H1 (cell line): ENCODE data around the gene WDFY3. TPM values are rescaled to one million over a fixed set of nuclear protein-coding genes. Genes with fewer than 3 reads are reported as not detected.

Experiments used
- CTCF ChIA-PET: fragments of 300-600 bp; sonication (Branson Sonifier 250); formaldehyde crosslinking; loops from one replicate; lab custom pipeline; 2021; ENCODE audit not compliant: partially characterized antibody; lab: Charles Lee
- POLR2A ChIA-PET: fragments of 300-600 bp; sonication (Branson Sonifier 250); formaldehyde crosslinking; loops from one replicate; lab custom pipeline; 2021; ENCODE audit warnings: inconsistent platforms; ENCODE audit not compliant: partially characterized antibody; lab: Charles Lee
- DNase-seq, 2 experiments: peaks; one replicate each; pipeline versions ENCODE4 v3.0.0 to v3.0.0-alpha.2; 2010 to 2022; ENCODE audit warnings: low spot score in 2 of 2, low read depth in 1 of 2, mixed read lengths in 1 of 2
- FAIRE-seq: peaks from 2 replicates; lab custom pipeline; 2011; peaks lifted over from hg19 to GRCh38; lab: Jason Lieb, UNC
- H2AFZ ChIP-seq: 2 replicates; pipeline ENCODE4 v1.8.1; 2012; ENCODE audit warnings: low read length, inconsistent platforms
- H2AK5ac ChIP-seq: 2 replicates; pipeline ENCODE4 v1.6.1; 2013; ENCODE audit warnings: low read depth, low read length
- H2BK120ac ChIP-seq: replicated peaks from 2 replicates; pipeline ENCODE3; 2013; ENCODE audit warnings: low read depth, low read length, inconsistent platforms
- H2BK12ac ChIP-seq: 2 replicates; pipeline ENCODE4 v1.6.1; 2013; ENCODE audit warnings: low read depth, low read length
- H2BK15ac ChIP-seq: 2 replicates; pipeline ENCODE4 v1.6.1; 2013; ENCODE audit warnings: low read length
- H2BK20ac ChIP-seq: 2 replicates; pipeline ENCODE4 v1.6.1; 2013; ENCODE audit warnings: low read length
- H2BK5ac ChIP-seq: 2 replicates; pipeline ENCODE4 v1.6.1; 2013; ENCODE audit warnings: low read depth, low read length
- H3K14ac ChIP-seq: 2 replicates; pipeline ENCODE4 v1.6.1; 2013; ENCODE audit warnings: inconsistent platforms; ENCODE audit not compliant: insufficient read length
- H3K18ac ChIP-seq: 2 replicates; pipeline ENCODE4 v1.6.1; 2013; ENCODE audit warnings: low read length; ENCODE audit errors: extremely low read depth
- H3K23ac ChIP-seq: 2 replicates; pipeline ENCODE4 v1.6.1; 2013; ENCODE audit warnings: inconsistent platforms; ENCODE audit not compliant: insufficient read length
- H3K23me2 ChIP-seq: 2 replicates; pipeline ENCODE4 v1.6.1; 2013; ENCODE audit warnings: low read depth, low read length
- H3K27ac ChIP-seq: 2 replicates; pipeline ENCODE4 v1.6.1; 2011; ENCODE audit warnings: low read depth, low read length, inconsistent platforms
- H3K27me3 ChIP-seq, 4 experiments: replicated peaks in 1 of 4; 1 replicate in 1 of 4; 2 replicates in 3 of 4; pipeline versions ENCODE4 v1.6.1 to v1.8.1; 2011 to 2013; ENCODE audit warnings: low read length in 3 of 4, mild to moderate bottlenecking in 3 of 4, inconsistent platforms in 2 of 4, mixed read lengths in 2 of 4, moderate library complexity in 1 of 4; ENCODE audit not compliant: control insufficient read depth in 3 of 4, insufficient read depth in 3 of 4; ENCODE audit errors: extremely low read depth in 1 of 4
- H3K36me3 ChIP-seq, 4 experiments: 2 replicates each; pipeline versions ENCODE4 v1.6.1 to v1.8.1; 2011 to 2013; ENCODE audit warnings: mild to moderate bottlenecking in 4 of 4, low read length in 3 of 4, moderate library complexity in 2 of 4, control low read depth in 1 of 4, inconsistent platforms in 1 of 4; ENCODE audit not compliant: insufficient read depth in 4 of 4, control insufficient read depth in 2 of 4
- H3K4ac ChIP-seq: replicated peaks from 2 replicates; pipeline ENCODE3; 2013; ENCODE audit warnings: low read length, low read depth, mixed read lengths, inconsistent platforms; ENCODE audit not compliant: insufficient read length
- H3K4me1 ChIP-seq, 4 experiments: replicated peaks in 1 of 4; 1 replicate in 1 of 4; 2 replicates in 3 of 4; pipeline versions ENCODE4 v1.6.1 to v1.8.1; 2011 to 2013; ENCODE audit warnings: low read length in 3 of 4, inconsistent platforms in 2 of 4, mixed read lengths in 1 of 4; ENCODE audit not compliant: insufficient read depth in 4 of 4, control insufficient read depth in 3 of 4
- H3K4me2 ChIP-seq, 2 experiments: 2 replicates each; pipeline versions ENCODE4 v1.6.1 to v1.8.1; 2011 to 2013; ENCODE audit warnings: low read depth in 2 of 2, low read length in 2 of 2, control low read depth in 1 of 2, inconsistent platforms in 1 of 2, mild to moderate bottlenecking in 1 of 2; ENCODE audit not compliant: insufficient read depth in 1 of 2
- H3K4me3 ChIP-seq, 4 experiments: fragments of 200-600, 300-600 bp in 1 of 4; sonication (generic), shearing (Covaris generic), sonication (Bioruptor Twin) in 1 of 4; 2 replicates each; pipeline versions ENCODE4 v1.5.1 to v1.8.1; 2011 to 2016; ENCODE audit warnings: low read length in 4 of 4, low read depth in 3 of 4, control low read depth in 2 of 4, inconsistent platforms in 2 of 4, mild to moderate bottlenecking in 2 of 4, mixed read lengths in 1 of 4, moderate library complexity in 1 of 4; ENCODE audit not compliant: insufficient read depth in 2 of 4; ENCODE audit errors: extremely low read depth in 1 of 4
- H3K56ac ChIP-seq: replicated peaks from 2 replicates; pipeline ENCODE3; 2013; ENCODE audit warnings: low read depth, mild to moderate bottlenecking, mixed read lengths, low read length, inconsistent platforms; ENCODE audit not compliant: insufficient read length
- H3K79me1 ChIP-seq: 2 replicates; pipeline ENCODE4 v1.6.1; 2013; ENCODE audit warnings: low read depth, low read length, control low read depth
- H3K79me2 ChIP-seq, 2 experiments: 2 replicates each; pipeline versions ENCODE4 v1.6.1 to v1.8.1; 2012 to 2013; ENCODE audit warnings: low read length in 2 of 2, mild to moderate bottlenecking in 2 of 2, inconsistent platforms in 1 of 2; ENCODE audit not compliant: insufficient read depth in 2 of 2, control insufficient read depth in 1 of 2
- H3K9ac ChIP-seq, 4 experiments: replicated peaks in 1 of 4; 1 replicate in 1 of 4; 2 replicates in 3 of 4; pipeline versions ENCODE4 v1.6.1 to v1.8.1; 2011 to 2013; ENCODE audit warnings: low read depth in 3 of 4, low read length in 3 of 4, control low read depth in 2 of 4, mild to moderate bottlenecking in 2 of 4, moderate library complexity in 2 of 4, inconsistent platforms in 1 of 4; ENCODE audit errors: extremely low read depth in 1 of 4
- H3K9me3 ChIP-seq, 2 experiments: 2 replicates each; pipeline versions ENCODE4 v1.6.1 to v1.8.1; 2012 to 2013; ENCODE audit warnings: mild to moderate bottlenecking in 2 of 2, moderate library complexity in 2 of 2, control low read depth in 1 of 2, inconsistent platforms in 1 of 2, low read depth in 1 of 2, low read length in 1 of 2, mixed read lengths in 1 of 2; ENCODE audit not compliant: insufficient read depth in 2 of 2
- H4K20me1 ChIP-seq, 2 experiments: replicated peaks in 1 of 2; 2 replicates each; pipeline versions ENCODE3 to v1.8.1; 2011 to 2013; ENCODE audit warnings: inconsistent platforms in 2 of 2, low read length in 2 of 2, mild to moderate bottlenecking in 1 of 2; ENCODE audit not compliant: insufficient read depth in 2 of 2, control insufficient read depth in 1 of 2
- H4K5ac ChIP-seq: 2 replicates; pipeline ENCODE4 v1.6.1; 2013; ENCODE audit warnings: low read length, low read depth, mixed read lengths, inconsistent platforms; ENCODE audit not compliant: insufficient read length
- H4K8ac ChIP-seq: 2 replicates; pipeline ENCODE4 v1.8.0; 2013; ENCODE audit warnings: mild to moderate bottlenecking, moderate library complexity, low read length, inconsistent platforms; ENCODE audit not compliant: insufficient read depth; ENCODE audit errors: extremely low read depth
- H4K91ac ChIP-seq: replicated peaks from 2 replicates; pipeline ENCODE3; 2013; ENCODE audit warnings: low read length, mixed read lengths, inconsistent platforms; ENCODE audit not compliant: insufficient read length
- EGR1 ChIP-seq: IDR thresholded peaks from 2 replicates; pipeline ENCODE4 v1.6.1; 2011; ENCODE audit warnings: low read depth, low read length, borderline replicate concordance
- POLR2A ChIP-seq, 2 experiments: IDR thresholded peaks; 1 replicate in 1 of 2; 2 replicates in 1 of 2; pipeline ENCODE4 v1.6.1; 2011; ENCODE audit warnings: low read depth in 2 of 2, low read length in 2 of 2, mild to moderate bottlenecking in 2 of 2; ENCODE audit errors: control extremely low read depth in 1 of 2
- WGBS, 2 experiments: shearing (Covaris generic) in 1 of 2; methylation state at CpG; one replicate each; pipeline versions ENCODE4 v1.1.6 to v1.1.7; 2013 to 2015; ENCODE audit warnings: low lambda C conversion rate in 2 of 2, mixed read lengths in 2 of 2, inconsistent platforms in 1 of 2, low coverage in 1 of 2, missing lambda C conversion rate in 1 of 2; ENCODE audit not compliant: insufficient replicate concordance in 2 of 2, insufficient coverage in 1 of 2, insufficient read length in 1 of 2; ENCODE audit errors: extremely low coverage in 1 of 2, missing lambda C conversion rate in 1 of 2; 5-methylcytosine and 5-hydroxymethylcytosine counted together
- polyA plus RNA-seq, 7 experiments: library from polyadenylated mRNA; depleted of rRNA in 3 of 7; stranded (reverse) in 5 of 7; unstranded in 2 of 7; fragments of >200 nt in 5 of 7; fragments of 200-250 nt in 2 of 7; gene quantifications; 1 replicate in 5 of 7; 2 replicates in 1 of 7; 4 replicates in 1 of 7; pipeline versions ENCODE4 v1.2.1 to v1.2.3, GENCODE V29; 2011 to 2013; ENCODE audit warnings: missing spikeins in 2 of 7, mixed read lengths in 2 of 7
- total RNA-seq: library from RNA; stranded (reverse); fragmentation: NEBNext Ultra II Directional; extraction: Animal tissue kit (Norgen Biotek cat#: 25700); gene quantifications from 2 replicates; pipeline ENCODE4 v1.2.1, GENCODE V29; 2021

Gene WDFY3
- total and polyA plus RNA-seq, 2 of the 8 experiments (the other 6 are each of a cell fraction or from before 2014, with no cell fraction given) = 25.6 to 62.4 TPM

DNA sequence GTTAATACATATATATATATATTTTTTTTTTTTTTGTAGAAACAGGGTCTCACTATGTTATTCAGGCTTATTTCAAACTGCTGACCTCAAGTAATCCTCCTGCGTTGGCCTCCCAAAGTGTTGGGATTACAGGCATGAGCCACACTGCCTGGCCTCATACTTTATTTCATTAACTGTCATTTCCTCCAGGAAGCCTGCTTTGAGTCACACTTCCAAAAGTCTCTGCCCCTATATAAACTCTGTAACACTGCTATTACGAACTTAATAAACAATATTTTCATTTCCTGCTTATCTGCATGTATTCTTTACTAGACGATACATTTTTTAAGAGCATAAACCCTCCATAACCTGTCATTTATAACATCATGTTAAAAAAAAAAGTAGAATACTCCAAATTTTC, 167.2 kb downstream of the WDFY3 start:
- no peak overlapping the region for H2BK12ac ChIP-seq
- no peak overlapping the region for H2BK120ac ChIP-seq
- no peak overlapping the region for H3K27ac ChIP-seq
- H3K14ac ChIP-seq = no peak overlapping the region
- CTCF ChIA-PET = interaction anchor here (0.6 to 1.6 kb wide), 2 partner anchors 49 to 113 kb away, joined by 3 to 4 read pairs; no protein-coding TSS in a partner anchor
- H3K79me2 ChIP-seq = no peaks in the 10 kb centered on the region
- no peak for FAIRE-seq
- no peaks in the 10 kb centered on the region for H3K9me3 ChIP-seq
- POLR2A ChIA-PET = no interaction called here
- H3K4me3 ChIP-seq = no peak overlapping the region
- no peaks in the 10 kb centered on the region for H3K23me2 ChIP-seq
- H3K4me2 ChIP-seq = no peak overlapping the region
- H3K27me3 ChIP-seq = no peaks in the 10 kb centered on the region
- 87% methylated on average over 3 of the region's 3 CpGs; no CpG with 5 or more reads in 1 of the 2 experiments for WGBS, 2 experiments
- H3K36me3 ChIP-seq = peaks cover 0 to 24% (median 7%) of the 10 kb centered on the region in 4 experiments; a peak in 3 of 8 replicates
- H4K20me1 ChIP-seq = no peaks in the 10 kb centered on the region
- H3K23ac ChIP-seq = no peak overlapping the region
- TF ChIP-seq POLR2A (IDR thresholded peaks at IDR 0.05; ENCODE audit: control extremely low read depth in 1 of 2, low read depth in 2 of 2, low read length in 2 of 2) (no peak), EGR1 (no peak)
- H3K79me1 ChIP-seq = no peaks in the 10 kb centered on the region; the same call in 1 of the 2 replicates
- H2BK15ac ChIP-seq = no peak overlapping the region
- no peak overlapping the region for H4K5ac ChIP-seq
- no peak for DNase-seq
- H4K91ac ChIP-seq = no peak overlapping the region
- H3K9ac ChIP-seq = no peak overlapping the region
- no peak overlapping the region for H3K4ac ChIP-seq
- no peak overlapping the region for H2BK5ac ChIP-seq
- H2AFZ ChIP-seq = no peak overlapping the region
- H3K4me1 ChIP-seq = no peaks in the 10 kb centered on the region
- H3K18ac ChIP-seq = no peak overlapping the region
- no peak overlapping the region for H4K8ac ChIP-seq
- no peak overlapping the region for H2AK5ac ChIP-seq
- no peak overlapping the region for H2BK20ac ChIP-seq
- no peak overlapping the region for H3K56ac ChIP-seq
